ENCODE results near the gene MOCOS.

Gene MOCOS

DNA sequence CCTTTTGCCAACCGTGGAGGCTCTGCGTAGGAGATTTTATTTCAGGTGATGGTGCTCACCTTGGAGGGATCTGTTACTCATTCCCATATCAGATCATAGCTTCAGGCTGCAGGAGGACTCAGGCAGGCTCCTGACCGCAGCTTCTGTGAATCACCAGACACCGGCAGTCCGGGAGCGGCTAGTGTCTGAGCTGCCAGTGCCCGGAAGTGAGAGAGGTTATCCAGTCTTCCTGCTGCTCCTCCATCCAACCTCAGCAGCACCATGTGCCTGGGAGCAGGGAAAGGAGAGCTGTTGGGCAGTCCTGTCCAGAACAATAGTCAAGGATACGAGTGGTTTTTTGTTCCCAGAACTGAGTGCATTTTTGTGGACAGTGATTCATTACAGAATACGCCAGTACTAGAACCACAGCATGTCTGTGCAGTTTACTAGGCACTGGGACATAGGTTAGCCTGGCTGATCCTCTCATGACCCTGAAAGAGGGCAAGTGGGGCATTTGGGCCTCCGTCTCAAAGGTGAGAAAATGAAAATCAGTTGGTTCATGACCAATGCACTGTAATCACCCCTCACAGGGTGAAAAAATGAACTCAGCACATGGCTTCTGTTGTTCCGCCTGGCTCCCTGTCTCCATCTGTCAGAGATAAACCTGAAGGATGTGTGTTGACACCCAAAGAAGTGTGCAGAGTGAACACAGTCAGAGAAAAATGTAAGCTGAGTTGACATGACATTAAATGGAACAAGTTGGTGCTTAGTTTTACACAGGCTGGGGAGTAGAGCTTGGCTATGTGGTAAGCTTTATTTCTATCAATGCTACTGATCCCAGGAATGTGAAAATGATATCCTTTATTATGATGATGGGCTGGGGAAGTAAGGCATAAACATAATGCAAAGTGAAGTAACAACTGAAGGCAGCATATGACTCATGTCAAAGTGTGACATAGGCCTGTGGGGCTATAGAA is 122.4 kb downstream of the MOCOS start:
- no peaks in the 10 kb centered on the region for H3K9me3 ChIP-seq (ENCODE audit: low read length)
- H3K4me3 ChIP-seq (ENCODE audit: low read depth in 1 of 2, low read length in 2 of 2): no peak overlapping the region
- no peak overlapping the region for H3K27ac ChIP-seq (ENCODE audit: low read depth, low read length)
- no peaks in the 10 kb centered on the region for H3K27me3 ChIP-seq (ENCODE audit: control insufficient read depth in 1 of 2, insufficient read depth in 2 of 2, low read length in 2 of 2)
- no peak overlapping the region for H3K9ac ChIP-seq (ENCODE audit: low read length)
- no peaks in the 10 kb centered on the region for H3K36me3 ChIP-seq (ENCODE audit: insufficient read depth, low read length)
- no peaks in the 10 kb centered on the region for H3K4me1 ChIP-seq (ENCODE audit: insufficient read depth, low read length)

DNA sequence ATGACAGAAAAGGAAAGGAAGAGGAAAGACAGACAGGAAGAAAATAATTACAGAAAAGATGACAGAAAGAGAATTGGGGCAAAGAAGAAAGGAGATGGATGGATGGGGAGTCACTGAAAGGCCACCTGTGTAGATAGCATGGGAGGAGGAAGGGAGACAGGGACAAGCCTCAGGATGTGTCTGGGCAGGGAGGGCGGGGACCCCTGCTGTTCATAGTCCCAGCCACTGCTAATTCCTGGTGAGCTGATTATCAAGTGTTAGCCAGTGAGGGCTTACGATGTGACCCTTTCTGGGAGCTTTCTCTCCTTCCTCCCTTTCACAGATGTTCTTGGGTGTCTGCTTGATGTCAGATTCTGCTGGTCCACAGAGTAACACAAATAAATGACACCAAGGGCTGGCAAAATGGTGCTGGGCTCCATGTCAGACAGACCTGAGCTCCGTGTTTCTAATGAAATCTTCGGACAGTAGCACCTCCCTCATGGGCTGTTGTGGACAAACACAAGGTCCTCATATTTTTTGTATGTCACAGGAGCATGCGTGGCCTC is 123.8 kb downstream of the MOCOS start:
- H3K9ac ChIP-seq (ENCODE audit: low read length): no peak overlapping the region
- no peaks in the 10 kb centered on the region for H3K4me1 ChIP-seq (ENCODE audit: insufficient read depth, low read length)
- no peak overlapping the region for H3K27ac ChIP-seq (ENCODE audit: low read depth, low read length)
- no peaks in the 10 kb centered on the region for H3K27me3 ChIP-seq (ENCODE audit: control insufficient read depth in 1 of 2, insufficient read depth in 2 of 2, low read length in 2 of 2)
- no peaks in the 10 kb centered on the region for H3K9me3 ChIP-seq (ENCODE audit: low read length)
- H3K36me3 ChIP-seq (ENCODE audit: insufficient read depth, low read length): no peaks in the 10 kb centered on the region
- H3K4me3 ChIP-seq (ENCODE audit: low read depth in 1 of 2, low read length in 2 of 2): no peak overlapping the region

DNA sequence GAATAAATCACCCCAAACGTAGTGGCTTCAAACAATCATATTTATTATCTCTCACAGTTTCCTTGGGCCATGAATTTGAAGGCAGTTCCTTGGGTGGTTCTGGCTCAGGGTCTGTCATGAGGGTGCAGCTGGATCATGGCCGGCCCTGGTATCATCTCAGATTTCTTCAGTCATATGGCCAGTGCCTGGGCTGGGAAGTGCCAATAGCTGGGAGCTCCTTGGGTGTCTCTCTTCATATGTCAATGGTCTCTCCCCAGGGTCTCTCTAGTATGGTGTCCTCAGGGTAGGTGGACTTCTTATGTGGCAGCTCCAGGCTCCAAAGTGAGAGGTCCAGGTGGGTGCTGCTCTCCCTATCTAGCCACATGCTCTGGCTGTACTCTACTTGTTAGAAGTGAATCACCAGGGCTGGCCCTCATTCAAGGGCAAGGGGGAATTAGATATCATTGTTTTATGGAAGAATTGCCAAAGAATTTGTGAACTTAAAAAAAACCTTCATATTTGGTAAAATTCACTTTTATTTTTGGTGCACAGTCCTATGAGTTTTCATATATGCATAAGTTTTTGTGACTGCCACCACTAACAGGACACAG is 125.6 kb downstream of the MOCOS start:
- no peak overlapping the region for H3K9ac ChIP-seq (ENCODE audit: low read length)
- H3K9me3 ChIP-seq (ENCODE audit: low read length): no peaks in the 10 kb centered on the region
- H3K27ac ChIP-seq (ENCODE audit: low read depth, low read length): no peak overlapping the region
- no peaks in the 10 kb centered on the region for H3K27me3 ChIP-seq (ENCODE audit: control insufficient read depth in 1 of 2, insufficient read depth in 2 of 2, low read length in 2 of 2)
- no peaks in the 10 kb centered on the region for H3K36me3 ChIP-seq (ENCODE audit: insufficient read depth, low read length)
- no peaks in the 10 kb centered on the region for H3K4me1 ChIP-seq (ENCODE audit: insufficient read depth, low read length)
- H3K4me3 ChIP-seq (ENCODE audit: low read depth in 1 of 2, low read length in 2 of 2): no peak overlapping the region

DNA sequence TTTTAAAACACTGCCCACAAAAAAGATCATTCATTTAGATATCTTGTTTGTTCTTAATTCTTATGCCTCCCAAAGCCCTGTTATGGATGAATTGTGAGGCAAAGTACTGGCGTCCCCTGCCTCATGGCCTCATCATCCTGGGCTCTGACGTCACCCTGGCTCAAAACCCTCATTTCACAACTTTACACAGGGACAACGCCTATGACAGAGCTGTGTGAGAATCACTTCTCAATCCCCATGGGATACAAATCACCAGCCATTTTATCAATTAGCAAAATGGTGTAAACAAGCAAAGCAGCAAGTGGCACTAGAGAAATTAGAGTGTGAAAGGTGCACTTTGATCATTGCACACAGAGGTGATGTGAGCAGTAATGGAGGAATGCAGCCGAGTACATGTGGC is 126.8 kb downstream of the MOCOS start:
- H3K4me3 ChIP-seq (ENCODE audit: low read depth in 1 of 2, low read length in 2 of 2): no peak overlapping the region
- H3K4me1 ChIP-seq (ENCODE audit: insufficient read depth, low read length): no peaks in the 10 kb centered on the region
- no peak overlapping the region for H3K9ac ChIP-seq (ENCODE audit: low read length)
- H3K27ac ChIP-seq (ENCODE audit: low read depth, low read length): no peak overlapping the region
- H3K36me3 ChIP-seq (ENCODE audit: insufficient read depth, low read length): no peaks in the 10 kb centered on the region
- no peaks in the 10 kb centered on the region for H3K27me3 ChIP-seq (ENCODE audit: control insufficient read depth in 1 of 2, insufficient read depth in 2 of 2, low read length in 2 of 2)
- H3K9me3 ChIP-seq (ENCODE audit: low read length): no peaks in the 10 kb centered on the region

DNA sequence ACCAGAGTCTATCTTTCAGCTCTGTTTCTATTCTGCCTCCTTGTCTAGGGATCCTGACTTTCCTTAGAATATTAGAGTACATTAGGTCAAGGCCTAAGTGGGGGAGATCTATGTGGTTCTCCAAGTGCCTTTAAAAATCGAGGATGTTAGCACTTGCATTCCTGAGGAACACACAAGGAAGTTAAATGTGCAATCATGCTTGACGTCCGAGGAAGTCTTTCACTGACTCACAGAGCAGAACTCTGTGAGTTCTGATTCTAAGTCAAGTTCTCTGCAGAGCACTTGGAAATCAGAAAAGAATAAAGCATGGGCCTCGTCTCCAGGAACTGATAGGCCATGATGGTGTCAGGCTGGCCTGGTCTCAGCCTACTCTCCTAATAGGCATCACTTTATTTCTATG is 127.5 kb downstream of the MOCOS start:
- H3K27ac ChIP-seq (ENCODE audit: low read depth, low read length): no peak overlapping the region

DNA sequence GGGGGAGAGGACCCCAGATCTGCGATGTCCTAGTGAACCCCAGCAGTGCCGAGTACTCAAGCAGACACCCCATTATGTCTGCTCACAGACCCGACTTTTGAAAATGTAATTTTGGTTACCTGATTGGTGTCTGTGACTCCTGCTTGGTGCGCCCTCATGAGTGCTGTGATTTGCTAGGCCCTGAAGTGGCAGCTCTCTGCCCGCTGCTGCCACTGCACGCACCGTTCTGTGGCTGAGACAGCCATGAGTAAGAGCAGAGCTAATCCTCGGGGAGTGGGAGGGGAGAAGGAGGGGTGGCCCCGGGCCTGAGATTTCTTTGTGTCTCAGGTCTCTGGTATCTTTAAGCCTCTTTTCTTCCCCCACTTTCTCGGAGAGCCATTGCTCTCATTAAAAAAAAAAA is 128.4 kb downstream of the MOCOS start:
- H3K9ac ChIP-seq (ENCODE audit: low read length): no peak overlapping the region
- no peaks in the 10 kb centered on the region for H3K4me1 ChIP-seq (ENCODE audit: insufficient read depth, low read length)
- no peaks in the 10 kb centered on the region for H3K36me3 ChIP-seq (ENCODE audit: insufficient read depth, low read length)
- no peak overlapping the region for H3K4me3 ChIP-seq (ENCODE audit: low read depth in 1 of 2, low read length in 2 of 2)
- H3K27me3 ChIP-seq (ENCODE audit: control insufficient read depth in 1 of 2, insufficient read depth in 2 of 2, low read length in 2 of 2): no peaks in the 10 kb centered on the region
- H3K9me3 ChIP-seq (ENCODE audit: low read length): no peaks in the 10 kb centered on the region
- H3K27ac ChIP-seq (ENCODE audit: low read depth, low read length): no peak overlapping the region

More for the DNA sequence above, 127.5 kb downstream of the MOCOS start:
- no peaks in the 10 kb centered on the region for H3K9me3 ChIP-seq (ENCODE audit: low read length)
- no peak overlapping the region for H3K4me3 ChIP-seq (ENCODE audit: low read depth in 1 of 2, low read length in 2 of 2)
- no peaks in the 10 kb centered on the region for H3K4me1 ChIP-seq (ENCODE audit: insufficient read depth, low read length)
- H3K36me3 ChIP-seq (ENCODE audit: insufficient read depth, low read length): no peaks in the 10 kb centered on the region
- no peak overlapping the region for H3K9ac ChIP-seq (ENCODE audit: low read length)
- H3K27me3 ChIP-seq (ENCODE audit: control insufficient read depth in 1 of 2, insufficient read depth in 2 of 2, low read length in 2 of 2): no peaks in the 10 kb centered on the region

DNA sequence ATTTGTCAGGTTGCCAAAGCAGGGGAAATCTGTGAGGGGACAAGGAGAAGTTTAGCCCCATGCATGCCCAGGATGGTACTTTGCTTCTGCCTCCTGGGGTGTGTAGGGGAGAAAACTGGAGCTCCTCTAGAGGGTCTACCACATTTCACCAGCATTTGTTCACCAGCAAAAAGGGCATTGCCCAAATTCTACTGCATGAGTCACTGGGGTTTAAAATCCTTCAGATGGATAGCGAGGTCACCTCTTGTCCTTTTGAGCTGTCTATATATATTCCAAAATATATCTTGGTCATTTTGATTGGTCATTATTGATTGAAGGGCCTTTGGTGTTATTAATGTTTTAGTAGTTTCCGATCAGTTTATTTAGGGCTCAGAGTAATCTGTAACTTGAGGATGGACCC is 128.9 kb downstream of the MOCOS start:
- Histone ChIP-seq H3K9ac (ENCODE audit: low read length) (no peak overlapping the region), H3K4me1 (ENCODE audit: insufficient read depth, low read length) (no peaks in the 10 kb centered on the region), H3K36me3 (ENCODE audit: insufficient read depth, low read length) (no peaks in the 10 kb centered on the region), H3K9me3 (ENCODE audit: low read length) (no peaks in the 10 kb centered on the region), H3K27me3 (ENCODE audit: control insufficient read depth in 1 of 2, insufficient read depth in 2 of 2, low read length in 2 of 2) (no peaks in the 10 kb centered on the region), H3K27ac (ENCODE audit: low read depth, low read length) (no peak overlapping the region), H3K4me3 (ENCODE audit: low read depth in 1 of 2, low read length in 2 of 2) (no peak overlapping the region)
